ENCODE data around the gene TRIM44. TPM values are rescaled to one million over a fixed set of nuclear protein-coding genes. Genes with fewer than 3 reads are reported as not detected.

Gene TRIM44
- polyA plus RNA-seq, 2 of the 4 experiments (the other 2 are of a cell fraction), result 19.3 to 70.4 TPM

DNA sequence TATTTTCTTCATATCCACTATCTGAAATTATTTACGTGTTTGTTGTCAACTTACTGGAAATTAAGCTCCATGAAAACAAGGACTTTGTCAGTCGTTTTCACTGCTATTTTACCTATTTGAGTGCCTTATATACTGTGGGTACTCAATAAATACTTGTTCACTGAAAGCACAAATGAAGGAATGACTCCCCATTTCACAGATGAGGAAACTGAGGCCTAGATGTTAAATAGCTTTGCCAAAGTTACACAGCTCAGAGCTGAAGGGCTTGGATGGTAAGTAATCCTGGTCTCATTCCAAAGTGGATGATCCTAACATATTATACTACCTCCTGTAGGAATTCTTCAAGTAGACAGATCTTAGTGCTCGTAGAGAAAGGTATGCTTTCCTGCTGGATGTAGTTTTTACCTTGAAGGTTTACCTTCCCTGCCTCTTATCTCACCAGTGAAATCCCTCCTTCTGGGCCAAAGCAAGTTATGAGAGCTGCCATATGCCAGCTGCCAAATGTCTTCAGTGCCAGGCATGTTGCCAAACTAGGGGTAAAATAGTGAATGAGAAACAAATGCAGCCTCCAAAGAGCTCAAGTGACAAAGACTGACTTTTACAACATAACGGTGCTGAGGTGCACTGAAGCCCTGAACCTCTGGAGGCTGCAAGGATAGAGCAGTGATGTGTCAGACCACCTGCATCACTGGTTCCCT is 129.7 kb downstream of the TRIM44 start (continued):
- TF ChIP-seq, protein P1, sequence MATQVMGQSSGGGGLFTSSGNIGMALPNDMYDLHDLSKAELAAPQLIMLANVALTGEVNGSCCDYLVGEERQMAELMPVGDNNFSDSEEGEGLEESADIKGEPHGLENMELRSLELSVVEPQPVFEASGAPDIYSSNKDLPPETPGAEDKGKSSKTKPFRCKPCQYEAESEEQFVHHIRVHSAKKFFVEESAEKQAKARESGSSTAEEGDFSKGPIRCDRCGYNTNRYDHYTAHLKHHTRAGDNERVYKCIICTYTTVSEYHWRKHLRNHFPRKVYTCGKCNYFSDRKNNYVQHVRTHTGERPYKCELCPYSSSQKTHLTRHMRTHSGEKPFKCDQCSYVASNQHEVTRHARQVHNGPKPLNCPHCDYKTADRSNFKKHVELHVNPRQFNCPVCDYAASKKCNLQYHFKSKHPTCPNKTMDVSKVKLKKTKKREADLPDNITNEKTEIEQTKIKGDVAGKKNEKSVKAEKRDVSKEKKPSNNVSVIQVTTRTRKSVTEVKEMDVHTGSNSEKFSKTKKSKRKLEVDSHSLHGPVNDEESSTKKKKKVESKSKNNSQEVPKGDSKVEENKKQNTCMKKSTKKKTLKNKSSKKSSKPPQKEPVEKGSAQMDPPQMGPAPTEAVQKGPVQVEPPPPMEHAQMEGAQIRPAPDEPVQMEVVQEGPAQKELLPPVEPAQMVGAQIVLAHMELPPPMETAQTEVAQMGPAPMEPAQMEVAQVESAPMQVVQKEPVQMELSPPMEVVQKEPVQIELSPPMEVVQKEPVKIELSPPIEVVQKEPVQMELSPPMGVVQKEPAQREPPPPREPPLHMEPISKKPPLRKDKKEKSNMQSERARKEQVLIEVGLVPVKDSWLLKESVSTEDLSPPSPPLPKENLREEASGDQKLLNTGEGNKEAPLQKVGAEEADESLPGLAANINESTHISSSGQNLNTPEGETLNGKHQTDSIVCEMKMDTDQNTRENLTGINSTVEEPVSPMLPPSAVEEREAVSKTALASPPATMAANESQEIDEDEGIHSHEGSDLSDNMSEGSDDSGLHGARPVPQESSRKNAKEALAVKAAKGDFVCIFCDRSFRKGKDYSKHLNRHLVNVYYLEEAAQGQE (IDR thresholded peaks at IDR 0.05), result no peak
- TF ChIP-seq RAD21 (conservative IDR thresholded peaks at IDR 0.05 in 1 of 2, IDR thresholded peaks at IDR 0.05 in 1 of 2) (no peak), HDAC2 (IDR thresholded peaks at IDR 0.05) (no peak), KDM1A (IDR thresholded peaks at IDR 0.05; ENCODE audit: low read depth) (no peak)

DNA sequence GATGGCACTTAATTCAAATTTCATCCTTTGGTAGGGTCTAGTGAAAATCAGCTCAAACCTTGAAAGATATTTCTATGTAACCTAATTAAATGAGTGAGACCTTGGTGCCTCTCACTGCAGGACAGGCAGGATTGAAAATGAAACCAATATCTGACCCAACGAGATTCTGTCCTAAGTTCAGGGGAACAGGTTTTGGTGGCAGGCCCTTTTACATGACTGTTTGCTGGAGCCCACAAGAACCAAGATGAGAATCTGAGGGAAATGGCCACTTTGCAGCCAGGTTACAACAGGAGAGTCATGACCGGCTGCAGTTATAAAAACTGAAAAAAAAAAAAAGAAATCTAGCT is 130.2 kb downstream of the TRIM44 start:
- Histone ChIP-seq H3K4me1 (peaks cover 27% of the 10 kb centered on the region), H3K27ac (no peak overlapping the region), H3K9me3 (no peaks in the 10 kb centered on the region), H3K4me3 (no peak overlapping the region), H3K4me2 (no peak overlapping the region)
- TF ChIP-seq ZC3H11A (IDR thresholded peaks at IDR 0.05) (no peak), KDM1A (IDR thresholded peaks at IDR 0.05; ENCODE audit: low read depth) (no peak), CEBPB (IDR thresholded peaks at IDR 0.05) (no peak), JUN (IDR thresholded peaks at IDR 0.05) (no peak), EHMT2 (IDR thresholded peaks at IDR 0.05; ENCODE audit: low read depth) (no peak), POLR2A (IDR thresholded peaks at IDR 0.05; ENCODE audit: low read length) (no peak), NR3C1 (IDR thresholded peaks at IDR 0.05) (no peak), ZFP36 (IDR thresholded peaks at IDR 0.05; ENCODE audit: borderline replicate concordance, partially characterized antibody) (no peak), JUNB (IDR thresholded peaks at IDR 0.05) (no peak)
- TF ChIP-seq, protein P2, sequence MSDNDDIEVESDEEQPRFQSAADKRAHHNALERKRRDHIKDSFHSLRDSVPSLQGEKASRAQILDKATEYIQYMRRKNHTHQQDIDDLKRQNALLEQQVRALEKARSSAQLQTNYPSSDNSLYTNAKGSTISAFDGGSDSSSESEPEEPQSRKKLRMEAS (IDR thresholded peaks at IDR 0.05), result no peak
- TF ChIP-seq, protein P3, sequence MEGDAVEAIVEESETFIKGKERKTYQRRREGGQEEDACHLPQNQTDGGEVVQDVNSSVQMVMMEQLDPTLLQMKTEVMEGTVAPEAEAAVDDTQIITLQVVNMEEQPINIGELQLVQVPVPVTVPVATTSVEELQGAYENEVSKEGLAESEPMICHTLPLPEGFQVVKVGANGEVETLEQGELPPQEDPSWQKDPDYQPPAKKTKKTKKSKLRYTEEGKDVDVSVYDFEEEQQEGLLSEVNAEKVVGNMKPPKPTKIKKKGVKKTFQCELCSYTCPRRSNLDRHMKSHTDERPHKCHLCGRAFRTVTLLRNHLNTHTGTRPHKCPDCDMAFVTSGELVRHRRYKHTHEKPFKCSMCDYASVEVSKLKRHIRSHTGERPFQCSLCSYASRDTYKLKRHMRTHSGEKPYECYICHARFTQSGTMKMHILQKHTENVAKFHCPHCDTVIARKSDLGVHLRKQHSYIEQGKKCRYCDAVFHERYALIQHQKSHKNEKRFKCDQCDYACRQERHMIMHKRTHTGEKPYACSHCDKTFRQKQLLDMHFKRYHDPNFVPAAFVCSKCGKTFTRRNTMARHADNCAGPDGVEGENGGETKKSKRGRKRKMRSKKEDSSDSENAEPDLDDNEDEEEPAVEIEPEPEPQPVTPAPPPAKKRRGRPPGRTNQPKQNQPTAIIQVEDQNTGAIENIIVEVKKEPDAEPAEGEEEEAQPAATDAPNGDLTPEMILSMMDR (IDR thresholded peaks at IDR 0.05), result no peak
- ChIA-PET CTCF (interaction anchor here (6.9 kb wide), 1 partner anchor 29 kb away, joined by 28 read pairs; no protein-coding TSS in a partner anchor), POLR2A (no interaction called here)
- 94% methylated on average over 2 of the region's 2 CpGs for WGBS (ENCODE audit: missing lambda C conversion rate)
- FAIRE-seq (no peak), ATAC-seq (no peak), DNase-seq (ENCODE audit: low read depth in 1 of 2, low spot score in 1 of 2) (no peak)

DNA sequence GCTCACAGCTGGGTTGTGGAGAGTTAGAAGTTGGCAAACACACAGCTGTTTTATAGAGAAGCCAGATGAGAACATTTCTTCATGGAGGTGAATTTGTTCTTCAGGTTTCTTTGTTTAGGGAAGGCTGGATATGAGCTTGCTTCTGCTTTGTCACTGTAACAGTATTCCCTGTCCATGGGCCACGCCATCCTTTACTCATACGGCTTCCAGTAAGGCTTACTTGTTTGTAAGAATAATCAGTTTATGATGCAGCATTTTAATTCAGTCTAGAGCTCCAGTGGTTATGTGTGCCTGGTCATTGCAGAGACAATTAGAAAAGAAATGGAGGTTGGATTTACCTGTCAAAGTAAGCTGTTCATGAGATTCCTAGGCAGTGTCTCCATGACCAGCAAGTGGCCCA is 131.8 kb downstream of the TRIM44 start:
- H3K4me2 ChIP-seq, result no peak overlapping the region
- no peak overlapping the region for H3K27ac ChIP-seq
- H3K4me1 ChIP-seq, result peaks cover 41% of the 10 kb centered on the region
- no peak for ATAC-seq
- H3K9me3 ChIP-seq, result no peaks in the 10 kb centered on the region
- DNase-seq (ENCODE audit: low read depth in 1 of 2, low spot score in 1 of 2), result no peak
- no peak for FAIRE-seq
- TF ChIP-seq FOSL2 (IDR thresholded peaks at IDR 0.05) (no peak), FOSL2 (CRISPR knock-in tag; IDR thresholded peaks at IDR 0.05) (no peak), RFX5 (IDR thresholded peaks at IDR 0.05) (no peak), FOXS1 (CRISPR knock-in tag; IDR thresholded peaks at IDR 0.05) (no peak), CEBPB (IDR thresholded peaks at IDR 0.05) (no peak), ZFP36 (IDR thresholded peaks at IDR 0.05; ENCODE audit: borderline replicate concordance, partially characterized antibody) (no peak), CHD2 (IDR thresholded peaks at IDR 0.05; ENCODE audit: low read length, partially characterized antibody) (no peak), TFCP2L1 (CRISPR knock-in tag; IDR thresholded peaks at IDR 0.05) (no peak)
- H3K4me3 ChIP-seq, result no peak overlapping the region
- CTCF ChIA-PET, result interaction anchor here (1.3 to 6.9 kb wide), 2 partner anchors 10 to 28 kb away, joined by 3 to 28 read pairs; no protein-coding TSS in a partner anchor
- WGBS (ENCODE audit: missing lambda C conversion rate), result 91% methylated on average over 2 of the region's 2 CpGs
- POLR2A ChIA-PET, result no interaction called here

Measured in A549 (cell line).